H1 (cell line): ENCODE measurements around the gene TOM1L2. TPM values are rescaled to one million over a fixed set of nuclear protein-coding genes. Genes with fewer than 3 reads are reported as not detected.

ENCODE experiments used
- BCL11A ChIP-seq, 2 experiments: IDR thresholded peaks; one replicate each; pipeline ENCODE4 v1.6.1; 2011; ENCODE audit warnings: low read depth in 2 of 2, low read length in 2 of 2, mild to moderate bottlenecking in 2 of 2
- EZH2 ChIP-seq: fragments of 200-600 bp; sonication (generic); IDR thresholded peaks from 2 replicates; pipeline ENCODE4 v1.7.1; 2012; ENCODE audit warnings: low read depth, mild to moderate bottlenecking, moderate library complexity, low read length, inconsistent platforms; ENCODE audit not compliant: severe bottlenecking
- FOSL1 ChIP-seq: IDR thresholded peaks from 2 replicates; pipeline ENCODE4 v1.6.1; 2011; ENCODE audit warnings: mild to moderate bottlenecking, low read depth, low read length, moderate library complexity; ENCODE audit not compliant: insufficient read depth
- POU5F1 ChIP-seq: IDR thresholded peaks from 2 replicates; pipeline ENCODE4 v1.6.1; 2011; ENCODE audit warnings: low read depth, mild to moderate bottlenecking, low read length, moderate library complexity
- SAP30 ChIP-seq: fragments of 300-600 bp; sonication (generic); IDR thresholded peaks from 2 replicates; pipeline ENCODE4 v1.7.1; 2012; ENCODE audit warnings: low read length, moderate library complexity, mild to moderate bottlenecking, inconsistent platforms; ENCODE audit not compliant: insufficient read depth, insufficient replicate concordance
- polyA plus RNA-seq, 7 experiments: library from polyadenylated mRNA; depleted of rRNA in 3 of 7; stranded (reverse) in 5 of 7; unstranded in 2 of 7; fragments of >200 nt in 5 of 7; fragments of 200-250 nt in 2 of 7; gene quantifications; 1 replicate in 5 of 7; 2 replicates in 1 of 7; 4 replicates in 1 of 7; pipeline versions ENCODE4 v1.2.1 to v1.2.3, GENCODE V29; 2011 to 2013; ENCODE audit warnings: missing spikeins in 2 of 7, mixed read lengths in 2 of 7
- total RNA-seq: library from RNA; stranded (reverse); fragmentation: NEBNext Ultra II Directional; extraction: Animal tissue kit (Norgen Biotek cat#: 25700); gene quantifications from 2 replicates; pipeline ENCODE4 v1.2.1, GENCODE V29; 2021

Gene TOM1L2
- total and polyA plus RNA-seq, 2 of the 8 experiments (the other 6 are each of a cell fraction or from before 2014, with no cell fraction given) = 2.0 to 3.4 TPM

DNA sequence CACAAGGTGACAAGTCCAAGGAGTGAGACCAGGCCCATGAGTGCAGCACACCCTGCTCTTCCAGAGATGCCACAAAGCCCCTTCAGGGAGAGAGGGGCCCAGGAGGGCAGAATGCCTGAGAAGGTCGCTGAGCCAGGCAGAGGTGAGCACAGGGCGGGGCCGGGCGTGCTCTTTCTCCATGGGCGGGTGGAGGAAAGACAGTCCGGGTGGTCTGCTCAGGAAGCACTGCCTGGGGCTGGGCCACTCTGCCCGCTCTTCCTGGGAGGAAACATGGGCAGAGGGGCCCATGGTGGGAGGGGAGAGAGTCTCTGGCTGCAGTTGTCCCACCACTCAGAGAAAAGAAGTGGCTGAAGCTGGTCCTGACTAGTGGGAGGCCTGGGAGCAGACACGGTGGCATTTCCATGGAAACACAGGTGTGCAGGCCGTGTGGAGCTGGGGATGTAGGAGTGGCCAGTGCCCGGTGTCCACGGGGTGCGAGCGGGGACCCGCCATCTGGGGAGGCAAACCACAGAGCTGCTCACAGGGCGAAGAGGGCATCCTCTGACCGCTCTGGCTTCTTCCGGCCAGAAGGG is 125.0 kb downstream of the TOM1L2 start (continued):
- no peak for TF ChIP-seq FOSL1
- TF ChIP-seq SAP30 = no peak
- TF ChIP-seq EZH2 = no peak
- no peak for TF ChIP-seq POU5F1
- no peak for TF ChIP-seq BCL11A (IDR thresholded peaks at IDR 0.05; ENCODE audit: low read depth in 2 of 2, low read length in 2 of 2)
